HG03520 (cell line): ENCODE measurements around the gene NANP.
"Not testable (repeated sequence)": the region's sequence is repeated elsewhere in the genome, so short reads cannot be mapped to it uniquely, and the experiment has no call there.

Source experiments
- ATAC-seq: cut with Tn5 transposase; IDR thresholded peaks from one replicate; pipeline ENCODE4 v1.9.1; 2021; ENCODE audit warnings: mild to moderate bottlenecking, moderate library complexity; ENCODE audit not compliant: unreplicated experiment

Gene NANP

DNA sequence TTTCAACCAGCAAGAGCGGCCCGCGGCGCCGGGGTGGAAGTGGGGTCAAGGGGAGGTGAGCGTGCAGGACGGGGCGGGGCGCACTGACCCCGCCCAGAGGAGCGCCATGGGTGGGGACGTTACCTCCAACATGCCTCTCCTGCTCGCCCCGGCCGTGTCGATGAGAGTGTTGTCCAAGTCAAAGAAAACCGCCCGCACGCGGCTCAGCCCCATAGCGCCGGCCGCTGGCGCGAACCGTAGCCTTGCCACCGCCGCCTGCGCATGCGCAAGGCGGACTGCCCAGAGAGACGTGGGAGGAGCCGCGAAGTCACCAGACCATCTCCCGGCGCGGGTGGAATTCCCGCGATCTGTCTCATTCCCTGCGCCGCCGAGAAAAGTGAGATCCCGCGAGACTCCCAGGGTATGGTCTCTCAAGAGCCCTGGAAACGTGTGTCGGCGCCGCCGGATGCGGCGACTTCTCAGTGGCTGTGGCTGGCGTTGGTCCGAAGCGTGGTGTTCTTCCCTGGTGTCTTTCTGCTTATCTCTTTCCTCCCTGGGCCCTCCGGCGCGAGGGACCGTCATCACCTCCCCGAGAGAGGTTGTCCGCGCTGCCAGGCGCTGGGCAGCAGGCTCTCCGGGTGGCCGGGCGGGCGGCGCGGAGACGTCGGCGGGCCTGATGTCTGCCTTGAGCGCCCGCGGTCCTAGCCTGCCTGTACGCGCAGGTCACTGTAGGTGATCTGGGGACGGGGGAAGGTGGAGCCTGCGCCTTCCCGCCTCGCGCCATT lies at the start of gene NANP:
TSS of gene NANP (minus strand) at position 279 of the 764 bp plus-strand sequence. CDS start at position 213, 66 bp downstream.
- ATAC-seq, result peak; percentile 71

- ATAC-seq, result no peak
Measured at GRCh38 chr20:25672659-25673235, 48.9 kb upstream of the NANP start.

- ATAC-seq, result no peak
Measured at GRCh38 chr20:25669826-25670422, 46.1 kb upstream of the NANP start.

DNA sequence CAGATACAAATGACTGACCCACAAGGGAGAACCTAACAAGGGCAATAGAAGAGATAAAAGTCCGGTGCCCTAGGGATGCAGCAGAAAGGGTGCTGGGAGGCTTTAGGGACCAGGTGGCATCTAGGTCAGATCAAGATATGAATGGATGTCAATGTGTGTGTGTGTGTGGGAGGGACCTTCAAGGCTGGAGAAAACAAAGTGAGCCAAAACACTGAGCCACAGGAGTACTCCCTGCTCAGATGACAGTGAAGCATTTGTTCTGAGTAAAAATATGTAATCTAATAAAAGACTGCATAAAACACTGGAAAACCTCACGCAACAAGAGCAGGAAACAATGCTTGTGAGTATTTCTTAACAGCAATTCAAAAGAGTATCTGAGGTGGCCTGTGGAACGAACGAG lies 44.6 kb upstream of the NANP start:
- no peak for ATAC-seq

GRCh38 chr20:25659999-25660398 lies 36.2 kb upstream of the NANP start:
- ATAC-seq, result no peak

DNA sequence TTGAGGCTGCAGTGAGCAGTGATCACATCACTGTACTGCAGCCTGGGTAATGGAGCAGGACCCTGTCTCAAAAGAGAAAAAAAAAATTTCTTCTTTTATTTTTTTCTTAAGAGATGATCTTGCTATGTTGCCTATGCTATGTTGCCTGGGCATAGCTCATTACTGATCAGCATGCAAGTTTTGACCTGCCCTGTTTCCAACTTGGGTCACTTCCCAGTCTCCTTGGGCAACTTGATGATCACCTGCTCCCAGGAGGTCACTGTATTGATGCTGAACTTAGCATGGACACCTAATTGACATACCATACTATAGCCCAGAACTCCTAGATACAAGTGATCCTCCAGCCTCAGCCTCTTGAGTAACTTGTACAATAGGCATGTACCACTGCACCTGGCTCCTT lies 30.7 kb upstream of the NANP start:
- ATAC-seq, result no peak

- not testable (repeated sequence) for ATAC-seq
Measured at GRCh38 chr20:25652866-25653265, 29.1 kb upstream of the NANP start.

DNA sequence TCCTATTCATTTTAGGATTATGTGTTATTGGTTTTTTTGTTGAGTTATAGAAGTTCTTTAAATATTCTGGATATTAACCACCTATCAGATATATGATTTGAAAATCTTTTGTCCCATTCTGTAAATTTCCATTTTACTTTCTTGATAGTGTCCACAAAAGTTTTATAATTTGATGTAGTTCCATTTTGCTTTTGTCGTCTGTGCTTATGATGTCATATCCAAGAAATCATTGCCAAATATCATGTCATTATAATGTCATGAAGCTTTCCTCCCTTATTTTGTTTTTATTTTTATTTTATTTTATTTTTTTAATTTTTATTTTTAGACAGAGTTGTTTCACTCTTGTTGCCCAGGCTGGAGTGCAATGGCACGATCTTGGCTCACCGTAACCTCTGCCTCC lies 21.0 kb upstream of the NANP start:
- no peak for ATAC-seq

DNA sequence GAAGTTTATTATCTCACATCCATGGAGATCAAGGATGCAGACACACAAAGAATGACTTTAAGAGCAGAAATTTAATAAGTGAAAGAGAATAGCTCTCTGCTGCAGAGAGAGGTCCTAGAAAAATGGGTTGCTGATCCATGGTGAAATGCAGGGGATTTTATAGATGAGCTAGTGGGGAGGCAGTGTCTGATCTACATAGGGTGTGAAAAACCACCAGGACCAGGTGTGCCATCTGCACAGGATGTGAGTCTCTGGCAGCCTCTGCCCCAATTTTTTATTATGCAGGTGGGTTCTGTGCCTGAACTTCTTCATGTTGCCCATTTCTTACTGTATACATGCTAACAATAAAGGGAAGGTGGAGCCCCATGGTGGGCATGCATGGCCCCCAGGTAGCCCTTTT lies 19.9 kb upstream of the NANP start:
- ATAC-seq, result no peak

DNA sequence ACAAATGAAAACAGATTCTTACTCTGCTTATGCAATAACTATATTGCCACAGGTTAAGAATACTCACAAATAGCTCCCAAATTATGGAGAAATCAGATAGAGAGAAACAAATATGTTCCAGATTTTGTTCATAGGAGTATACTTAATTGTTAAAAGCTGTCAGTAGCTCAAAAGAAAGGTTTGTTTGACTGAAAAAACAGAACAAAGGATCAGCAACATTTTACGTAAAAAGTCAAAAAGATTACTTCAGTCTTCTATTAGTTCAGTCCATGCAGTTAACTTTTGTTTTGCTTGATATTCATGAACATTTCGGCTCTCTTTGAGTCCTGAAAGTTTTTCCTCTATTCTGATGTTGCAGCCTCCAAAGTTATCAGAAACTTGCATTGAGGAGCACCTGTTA lies 13.4 kb upstream of the NANP start:
- no peak for ATAC-seq

DNA sequence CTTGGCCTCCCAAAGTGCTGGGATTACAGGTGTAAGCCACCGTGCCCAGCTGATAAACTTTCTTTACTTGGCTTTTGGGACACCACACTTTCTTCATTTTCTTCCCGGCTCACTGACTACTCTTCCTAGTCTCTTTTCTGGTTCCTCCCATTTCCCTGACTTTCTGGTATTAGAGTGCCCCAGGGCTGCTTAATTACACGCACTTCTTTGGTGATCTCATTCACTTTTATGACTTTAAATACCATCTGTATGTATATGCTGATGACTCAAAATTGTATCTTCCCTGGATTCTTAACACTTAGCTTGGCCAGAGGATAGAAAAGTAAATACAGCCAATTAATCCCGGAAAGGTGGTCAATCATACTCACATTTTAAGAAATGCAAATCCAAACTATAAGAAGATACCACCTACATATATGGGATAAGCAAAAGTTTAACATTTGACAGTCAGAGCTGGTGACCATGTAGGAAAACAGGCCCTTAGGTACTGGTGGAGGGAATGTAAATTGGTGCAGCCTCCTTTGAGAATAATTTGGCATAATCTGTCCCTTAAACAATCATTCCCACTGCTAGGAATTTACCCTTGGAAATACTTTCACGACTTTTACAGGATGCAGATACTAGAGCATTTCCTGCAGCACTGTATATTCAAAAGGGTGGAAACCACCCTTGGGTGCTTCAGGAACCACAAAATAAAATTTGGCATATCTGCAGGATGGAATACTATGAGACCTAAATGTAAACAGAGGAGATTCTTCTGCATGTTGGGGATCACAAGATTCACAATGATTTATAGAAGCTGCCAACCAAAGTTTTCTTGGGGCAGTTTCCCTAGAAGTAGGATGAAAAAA lies 9.4 kb upstream of the NANP start:
- ATAC-seq, result no peak

DNA sequence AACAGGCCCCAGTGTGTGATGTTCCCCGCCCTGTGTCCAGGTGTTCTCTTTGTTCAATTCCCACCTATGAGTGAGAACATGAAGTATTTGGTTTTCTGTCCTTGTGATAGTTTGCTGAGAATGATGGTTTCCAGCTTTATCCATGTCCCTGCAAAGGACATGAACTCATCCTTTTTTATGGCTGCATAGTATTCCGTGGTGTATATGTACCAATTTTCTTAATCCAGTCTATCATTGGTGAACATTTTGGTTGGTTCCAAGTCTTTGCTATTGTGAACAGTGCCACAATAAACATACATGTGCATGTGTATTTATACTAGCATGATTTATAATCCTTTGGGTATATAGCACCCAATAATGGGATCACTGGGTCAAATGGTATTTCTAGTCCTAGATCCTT lies 6.8 kb upstream of the NANP start:
- not testable (repeated sequence) for ATAC-seq

GRCh38 chr20:25629816-25630499 lies 6.1 kb upstream of the NANP start:
- ATAC-seq, result no peak

DNA sequence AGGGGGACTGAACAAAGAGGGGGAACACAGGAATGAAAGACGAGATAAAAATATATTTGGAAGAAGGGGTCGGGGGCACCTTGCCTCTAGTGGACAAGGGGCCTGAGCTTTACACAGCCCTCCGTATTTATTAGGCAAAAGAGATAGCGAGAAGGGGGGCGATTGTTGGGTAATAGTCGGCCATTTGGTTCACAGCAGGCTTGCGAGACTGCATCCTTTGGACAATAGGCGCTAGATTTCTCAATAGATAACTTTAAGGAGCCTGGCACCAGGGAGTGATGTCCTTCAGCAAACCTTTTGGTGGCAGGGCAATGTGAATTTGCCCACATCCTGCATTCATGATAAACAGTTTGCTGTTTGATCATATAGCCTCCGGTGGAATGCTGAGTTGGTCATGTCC lies 3.0 kb upstream of the NANP start:
- no peak for ATAC-seq

- no peak for ATAC-seq
Measured at GRCh38 chr20:25624500-25624939, 706 bp upstream of the NANP start.

GRCh38 chr20:25623225-25623735 lies 534 bp downstream of the NANP start:
- no peak for ATAC-seq

GRCh38 chr20:25622450-25623224 lies 1.2 kb downstream of the NANP start:
- ATAC-seq, result no peak

GRCh38 chr20:25622049-25622448 lies 1.8 kb downstream of the NANP start:
- no peak for ATAC-seq

DNA sequence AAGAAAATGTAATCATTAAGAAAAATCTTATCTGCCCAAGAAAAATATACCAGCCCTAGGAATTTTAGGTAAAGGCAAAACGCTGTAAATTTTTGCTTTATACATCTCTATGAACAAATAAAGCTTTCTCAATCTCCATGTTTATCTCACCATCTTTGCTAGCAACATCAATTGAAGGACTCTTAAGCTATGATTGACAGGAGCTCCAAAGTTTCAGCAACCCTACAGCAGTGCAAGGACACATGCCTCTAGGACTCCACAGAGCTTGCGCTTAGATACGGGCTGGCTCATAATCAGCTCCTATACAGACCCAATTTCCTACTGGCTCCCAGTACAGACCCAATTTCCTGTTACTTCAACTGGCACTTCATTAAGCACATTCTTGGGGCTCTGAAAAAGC lies 4.3 kb downstream of the NANP start:
- no peak for ATAC-seq

DNA sequence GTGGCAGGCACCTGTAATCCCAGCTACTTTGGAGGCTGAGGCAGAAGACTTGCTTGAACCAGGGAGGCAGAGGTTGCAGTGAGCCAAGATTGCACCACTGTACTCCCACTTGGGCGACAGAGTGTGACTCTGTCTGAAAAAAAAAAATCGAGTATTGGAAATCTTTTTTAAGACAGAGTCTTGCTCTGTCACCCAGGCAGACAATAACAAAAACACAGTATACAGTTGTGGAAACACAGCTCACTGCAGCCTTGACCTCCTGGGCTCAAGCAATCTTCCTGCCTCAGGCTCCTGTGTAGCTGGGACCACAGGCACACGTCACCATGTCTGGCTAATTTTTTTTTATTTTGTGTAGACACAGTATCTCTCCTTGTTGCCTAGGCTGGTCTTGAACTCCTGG lies 15.0 kb downstream of the NANP start:
- ATAC-seq, result no peak
